ENCODE data around the gene TTPAL. TPM values are rescaled to one million over a fixed set of nuclear protein-coding genes. Genes with fewer than 3 reads are reported as not detected.
A peak's percentile ranks its signal among the peaks of the same experiment; 100 is the strongest.

Gene TTPAL
- total RNA-seq, 1 experiment from 2014 or later = 28.5 TPM

DNA sequence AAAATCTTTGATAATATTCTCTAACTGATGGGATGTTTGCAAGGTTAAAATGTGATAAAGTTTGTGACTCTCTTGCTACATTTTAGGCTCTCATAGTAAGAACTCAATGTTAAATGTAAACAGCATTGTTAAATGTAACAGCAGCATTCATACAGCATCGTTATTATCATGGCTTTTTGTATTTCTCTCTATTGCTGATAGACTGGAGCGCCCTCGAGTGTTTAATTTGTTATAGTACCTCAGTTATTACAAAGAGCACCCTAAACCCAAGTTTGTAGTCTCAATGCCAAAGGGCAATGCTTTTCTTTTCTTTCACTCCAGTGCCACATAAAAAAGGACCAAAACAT lies 14.9 kb upstream of the TTPAL start:
- no peaks in the 10 kb centered on the region for H3K27me3 ChIP-seq (ENCODE audit: insufficient read depth, low read depth)
- H3K9me3 ChIP-seq (ENCODE audit: insufficient read depth, low read depth) = no peaks in the 10 kb centered on the region
- H3K27ac ChIP-seq = no peak overlapping the region
- TF ChIP-seq, protein P1, sequence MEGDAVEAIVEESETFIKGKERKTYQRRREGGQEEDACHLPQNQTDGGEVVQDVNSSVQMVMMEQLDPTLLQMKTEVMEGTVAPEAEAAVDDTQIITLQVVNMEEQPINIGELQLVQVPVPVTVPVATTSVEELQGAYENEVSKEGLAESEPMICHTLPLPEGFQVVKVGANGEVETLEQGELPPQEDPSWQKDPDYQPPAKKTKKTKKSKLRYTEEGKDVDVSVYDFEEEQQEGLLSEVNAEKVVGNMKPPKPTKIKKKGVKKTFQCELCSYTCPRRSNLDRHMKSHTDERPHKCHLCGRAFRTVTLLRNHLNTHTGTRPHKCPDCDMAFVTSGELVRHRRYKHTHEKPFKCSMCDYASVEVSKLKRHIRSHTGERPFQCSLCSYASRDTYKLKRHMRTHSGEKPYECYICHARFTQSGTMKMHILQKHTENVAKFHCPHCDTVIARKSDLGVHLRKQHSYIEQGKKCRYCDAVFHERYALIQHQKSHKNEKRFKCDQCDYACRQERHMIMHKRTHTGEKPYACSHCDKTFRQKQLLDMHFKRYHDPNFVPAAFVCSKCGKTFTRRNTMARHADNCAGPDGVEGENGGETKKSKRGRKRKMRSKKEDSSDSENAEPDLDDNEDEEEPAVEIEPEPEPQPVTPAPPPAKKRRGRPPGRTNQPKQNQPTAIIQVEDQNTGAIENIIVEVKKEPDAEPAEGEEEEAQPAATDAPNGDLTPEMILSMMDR (conservative IDR thresholded peaks at IDR 0.05) = peak; percentile 78
- no peak for TF ChIP-seq EZH2 (IDR thresholded peaks at IDR 0.05; ENCODE audit: low read depth)
- CTCF ChIA-PET = interaction anchor here (0.7 kb wide), 1 partner anchor 74 kb away, joined by 4 read pairs; no protein-coding TSS in a partner anchor
- H3K4me2 ChIP-seq = no peak overlapping the region
- intact Hi-C loops (cut with micrococcal nuclease; ENCODE audit: unreplicated experiment) = loop anchor here (1.0 to 10.0 kb wide), 4 partner anchors 72 to 1016 kb away; partner anchors contain the start of gene FITM2
- no peaks in the 10 kb centered on the region for H3K4me1 ChIP-seq (replicated peaks; ENCODE audit: insufficient read depth)
- no peak overlapping the region for H2AFZ ChIP-seq
- no peaks in the 10 kb centered on the region for H4K20me1 ChIP-seq (ENCODE audit: insufficient read depth)
- no peaks in the 10 kb centered on the region for H3K36me3 ChIP-seq (ENCODE audit: low read depth)
- POLR2A ChIA-PET (ENCODE audit: unreplicated experiment) = no interaction called here
- no peaks in the 10 kb centered on the region for H3K79me2 ChIP-seq (ENCODE audit: low read depth)
- no peak overlapping the region for H3K4me3 ChIP-seq
- no peaks in the 10 kb centered on the region for H3F3A ChIP-seq (ENCODE audit: insufficient read depth, low read depth)
- no peaks in the 10 kb centered on the region for H3K9me2 ChIP-seq (ENCODE audit: insufficient read depth)
- DNase-seq = peak in 1 of 2 experiments; percentile 23
- BruUV-seq (replicated peaks) = no TSS peak

DNA sequence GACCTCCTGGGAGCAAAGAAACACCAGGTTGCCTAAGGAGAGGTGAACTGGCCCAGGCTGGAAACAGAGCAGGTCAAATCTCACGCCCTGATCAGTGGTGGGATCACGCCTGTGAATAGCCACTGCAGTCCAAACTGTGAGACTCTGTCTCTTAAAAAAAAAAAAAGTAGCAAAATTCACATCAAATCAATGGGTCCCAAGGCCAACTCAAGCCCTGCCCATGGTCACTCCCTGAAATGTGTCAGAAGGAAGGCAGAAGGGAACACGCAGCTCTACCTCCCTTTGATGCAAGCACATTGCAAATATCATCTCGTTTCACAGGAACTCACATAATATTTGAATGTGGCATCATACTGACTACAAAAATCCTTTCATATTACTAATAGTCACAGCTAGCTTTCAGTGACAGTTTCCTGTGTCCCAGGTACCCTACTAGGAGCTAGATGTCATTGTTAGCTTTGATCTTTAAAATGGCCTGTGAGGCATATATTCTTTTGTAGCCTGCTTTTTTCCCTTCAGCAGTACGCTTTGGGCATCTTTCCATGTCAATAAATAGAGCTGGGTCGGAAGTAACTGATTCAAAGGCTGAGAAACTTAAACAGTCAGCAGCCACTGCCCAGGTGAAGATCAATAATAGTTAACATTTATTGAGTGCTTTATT lies 14.4 kb upstream of the TTPAL start:
- Histone ChIP-seq H3K79me2 (ENCODE audit: low read depth) (no peaks in the 10 kb centered on the region), H3K9me3 (ENCODE audit: insufficient read depth, low read depth) (no peaks in the 10 kb centered on the region), H3K27me3 (ENCODE audit: insufficient read depth, low read depth) (no peaks in the 10 kb centered on the region), H3K9me2 (ENCODE audit: insufficient read depth) (no peaks in the 10 kb centered on the region), H3K4me3 (no peak overlapping the region), H2AFZ (no peak overlapping the region), H3K27ac (no peak overlapping the region), H3K36me3 (ENCODE audit: low read depth) (no peaks in the 10 kb centered on the region), H3F3A (ENCODE audit: insufficient read depth, low read depth) (no peaks in the 10 kb centered on the region), H3K4me2 (no peak overlapping the region), H4K20me1 (ENCODE audit: insufficient read depth) (no peaks in the 10 kb centered on the region), H3K4me1 (replicated peaks; ENCODE audit: insufficient read depth) (no peaks in the 10 kb centered on the region)
- no TSS peak for BruUV-seq (replicated peaks)
- DNase-seq = no peak
- CTCF ChIA-PET = interaction anchor here (0.6 to 0.7 kb wide), 5 partner anchors 24 to 208 kb away, joined by 3 to 6 read pairs (median 4); no protein-coding TSS in a partner anchor
- POLR2A ChIA-PET (ENCODE audit: unreplicated experiment) = no interaction called here
- intact Hi-C loops (cut with micrococcal nuclease; ENCODE audit: unreplicated experiment) = loop anchor here (1.0 to 10.0 kb wide), 4 partner anchors 73 to 1016 kb away; partner anchors contain the start of gene FITM2
- TF ChIP-seq EZH2 (IDR thresholded peaks at IDR 0.05; ENCODE audit: low read depth) = no peak
- TF ChIP-seq, protein P1 (conservative IDR thresholded peaks at IDR 0.05) = 0 out of 2 replicates have a peak, but pooled peaks have one; percentile 26

DNA sequence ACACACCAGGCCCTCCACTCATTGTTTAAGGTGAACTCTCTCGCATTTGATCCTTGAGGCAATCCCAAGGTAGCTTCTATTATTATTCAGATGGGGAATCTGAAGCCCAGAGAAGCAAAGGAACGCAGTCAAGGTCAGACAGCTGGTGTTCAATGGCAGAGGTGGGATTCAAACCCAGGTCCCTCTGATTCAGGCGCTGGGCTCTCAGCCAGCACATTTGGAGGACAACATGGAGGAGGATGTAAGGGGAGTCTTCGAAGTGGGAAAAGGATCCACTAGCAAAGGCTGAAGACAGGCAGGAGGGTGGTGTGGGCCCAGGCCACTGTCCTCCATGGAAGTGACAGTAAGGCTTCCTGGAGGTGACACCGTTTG lies 13.9 kb upstream of the TTPAL start:
- no peaks in the 10 kb centered on the region for H3F3A ChIP-seq (ENCODE audit: insufficient read depth, low read depth)
- H2AFZ ChIP-seq = no peak overlapping the region
- no peaks in the 10 kb centered on the region for H3K27me3 ChIP-seq (ENCODE audit: insufficient read depth, low read depth)
- no peaks in the 10 kb centered on the region for H3K4me1 ChIP-seq (replicated peaks; ENCODE audit: insufficient read depth)
- H4K20me1 ChIP-seq (ENCODE audit: insufficient read depth) = no peaks in the 10 kb centered on the region
- TF ChIP-seq, protein P1 (conservative IDR thresholded peaks at IDR 0.05) = no peak
- TF ChIP-seq EZH2 (IDR thresholded peaks at IDR 0.05; ENCODE audit: low read depth) = no peak
- no peaks in the 10 kb centered on the region for H3K36me3 ChIP-seq (ENCODE audit: low read depth)
- no TSS peak for BruUV-seq (replicated peaks)
- no peak overlapping the region for H3K27ac ChIP-seq
- no peak overlapping the region for H3K4me2 ChIP-seq
- H3K9me2 ChIP-seq (ENCODE audit: insufficient read depth) = no peaks in the 10 kb centered on the region
- CTCF ChIA-PET = interaction anchor here (0.6 to 0.7 kb wide), 4 partner anchors 24 to 207 kb away, joined by 3 to 6 read pairs (median 4); no protein-coding TSS in a partner anchor
- H3K79me2 ChIP-seq (ENCODE audit: low read depth) = no peaks in the 10 kb centered on the region
- no peaks in the 10 kb centered on the region for H3K9me3 ChIP-seq (ENCODE audit: insufficient read depth, low read depth)
- POLR2A ChIA-PET (ENCODE audit: unreplicated experiment) = interaction anchor here (0.6 kb wide), 1 partner anchor 14 kb away, joined by 3 read pairs; the partner anchor contains the start of gene TTPAL
- H3K4me3 ChIP-seq = no peak overlapping the region
- intact Hi-C loops (cut with micrococcal nuclease; ENCODE audit: unreplicated experiment) = loop anchor here (1.0 to 10.0 kb wide), 4 partner anchors 73 to 1017 kb away; partner anchors contain the start of gene FITM2
- no peak for DNase-seq

All from PC-9 (cell line).